ENCODE measurements around the gene RBM23. TPM values are rescaled to one million over a fixed set of nuclear protein-coding genes. Genes with fewer than 3 reads are reported as not detected.
"Not testable (repeated sequence)": the region's sequence is repeated elsewhere in the genome, so short reads cannot be mapped to it uniquely, and the experiment has no call there.

Gene RBM23
- polyA plus RNA-seq, 1 of the 3 experiments (the other 2 are of a cell fraction): 65.5 TPM

DNA sequence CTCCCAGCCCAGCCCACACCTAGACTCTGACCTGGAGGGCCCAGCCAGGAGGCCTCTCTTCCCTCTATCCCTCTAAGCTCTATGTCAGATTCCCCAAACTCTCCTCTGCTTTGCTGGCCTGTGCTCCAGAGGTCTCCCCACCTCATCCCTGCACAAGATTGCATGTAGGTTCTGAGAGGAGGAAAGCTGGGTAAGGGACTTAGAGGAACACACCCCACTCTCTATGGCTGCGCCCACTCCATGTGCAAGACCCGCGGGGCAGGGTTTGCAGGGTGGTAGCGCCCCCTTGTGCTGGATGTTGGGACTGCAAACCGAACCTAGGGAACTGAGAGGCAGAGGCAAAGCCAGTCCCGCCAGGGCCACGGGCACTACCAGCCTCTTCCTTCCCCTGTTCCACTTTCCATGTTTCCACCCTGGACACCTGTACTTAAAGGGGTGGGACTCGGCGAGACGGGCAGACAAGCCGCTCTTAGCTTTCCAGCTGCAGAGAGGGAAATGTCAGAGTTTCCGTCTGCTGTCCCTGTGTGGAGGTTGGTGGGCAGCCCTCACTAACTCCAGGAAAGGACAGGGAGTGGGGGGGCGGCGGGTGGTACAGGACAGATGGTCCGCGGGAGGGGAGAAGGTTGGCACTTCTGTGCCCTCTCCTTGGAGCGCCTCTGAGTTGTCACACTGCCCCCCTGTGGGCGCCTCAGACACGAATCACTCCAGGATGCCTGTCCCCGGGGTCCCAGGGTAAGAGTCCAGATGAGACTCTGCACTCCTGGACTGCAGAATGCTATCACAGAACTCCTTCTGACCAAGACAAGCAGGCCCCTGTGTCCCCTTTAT, 65.8 kb downstream of the RBM23 start:
- Histone ChIP-seq H4K20me1 (ENCODE audit: insufficient read depth) (no peaks in the 10 kb centered on the region), H2AFZ (ENCODE audit: low read depth) (peak overlapping the region; percentile 98), H3K36me3 (replicated peaks in 1 of 2; ENCODE audit: control insufficient read depth in 1 of 2, insufficient read depth in 2 of 2, low read length in 1 of 2) (no peaks in the 10 kb centered on the region), H3K27me3 (ENCODE audit: insufficient read depth) (no peaks in the 10 kb centered on the region), H3K79me2 (ENCODE audit: insufficient read depth) (no peaks in the 10 kb centered on the region), H3K4me2 (peak overlapping the region; percentile 98), H3K4me1 (ENCODE audit: control insufficient read depth in 1 of 2, insufficient read depth in 2 of 2, low read depth in 1 of 2, low read length in 1 of 2) (peaks cover 25 to 30% of the 10 kb centered on the region in 2 experiments), H3K9me3 (no peaks in the 10 kb centered on the region), H3K4me3 (ENCODE audit: low read depth in 2 of 2, low read length in 1 of 2) (peak overlapping the region; percentile 52 to 63), H3K9me2 (no peaks in the 10 kb centered on the region), H3K9ac (peak overlapping the region; percentile 67), H3K27ac (ENCODE audit: low read depth in 2 of 2, low read length in 1 of 2) (no peak overlapping the region; a peak in 1 of 4 replicates), H3F3A (replicated peaks; ENCODE audit: insufficient read depth) (peaks cover 14% of the 10 kb centered on the region)
- 0% methylated on average over 13 of the region's 20 CpGs for WGBS (ENCODE audit: low lambda C conversion rate)
- TF ChIP-seq YY1 (IDR thresholded peaks at IDR 0.05; ENCODE audit: low read depth): peak; percentile 49; the same call in 1 of the 2 replicates
- TF ChIP-seq SIN3A (IDR thresholded peaks at IDR 0.05; ENCODE audit: borderline replicate concordance, low read depth, low read length): peak; percentile 60; the same call in 1 of the 2 replicates
- TF ChIP-seq MXI1 (IDR thresholded peaks at IDR 0.05; ENCODE audit: low read depth, low read length): peak; percentile 78
- TF ChIP-seq FOXM1 (IDR thresholded peaks at IDR 0.05; ENCODE audit: low read depth): no peak
- no peak for TF ChIP-seq GABPA (IDR thresholded peaks at IDR 0.05; ENCODE audit: low read depth)
- peak; percentile 97 for TF ChIP-seq RAD21 (IDR thresholded peaks at IDR 0.05; ENCODE audit: low read length)
- peak; percentile 97 for TF ChIP-seq SMC3 (IDR thresholded peaks at IDR 0.05; ENCODE audit: low read depth, low read length)
- TF ChIP-seq, protein P1, sequence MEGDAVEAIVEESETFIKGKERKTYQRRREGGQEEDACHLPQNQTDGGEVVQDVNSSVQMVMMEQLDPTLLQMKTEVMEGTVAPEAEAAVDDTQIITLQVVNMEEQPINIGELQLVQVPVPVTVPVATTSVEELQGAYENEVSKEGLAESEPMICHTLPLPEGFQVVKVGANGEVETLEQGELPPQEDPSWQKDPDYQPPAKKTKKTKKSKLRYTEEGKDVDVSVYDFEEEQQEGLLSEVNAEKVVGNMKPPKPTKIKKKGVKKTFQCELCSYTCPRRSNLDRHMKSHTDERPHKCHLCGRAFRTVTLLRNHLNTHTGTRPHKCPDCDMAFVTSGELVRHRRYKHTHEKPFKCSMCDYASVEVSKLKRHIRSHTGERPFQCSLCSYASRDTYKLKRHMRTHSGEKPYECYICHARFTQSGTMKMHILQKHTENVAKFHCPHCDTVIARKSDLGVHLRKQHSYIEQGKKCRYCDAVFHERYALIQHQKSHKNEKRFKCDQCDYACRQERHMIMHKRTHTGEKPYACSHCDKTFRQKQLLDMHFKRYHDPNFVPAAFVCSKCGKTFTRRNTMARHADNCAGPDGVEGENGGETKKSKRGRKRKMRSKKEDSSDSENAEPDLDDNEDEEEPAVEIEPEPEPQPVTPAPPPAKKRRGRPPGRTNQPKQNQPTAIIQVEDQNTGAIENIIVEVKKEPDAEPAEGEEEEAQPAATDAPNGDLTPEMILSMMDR (IDR thresholded peaks at IDR 0.05): peak; percentile 92
- no peak for TF ChIP-seq CHD2 (IDR thresholded peaks at IDR 0.05; ENCODE audit: low read length, partially characterized antibody)
- TF ChIP-seq NRF1 (IDR thresholded peaks at IDR 0.05; ENCODE audit: low read depth, low read length): 0 out of 2 replicates have a peak, but pooled peaks have one; percentile 30
- DNase-seq: peak; percentile 85
- ChIA-PET POLR2A (interaction anchor here (0.6 to 1.3 kb wide), 5 partner anchors 30 to 1806 kb away, joined by 3 to 7 read pairs (median 3); no protein-coding TSS in a partner anchor), CTCF (interaction anchor here (0.7 to 18.5 kb wide), 58 partner anchors 8 to 465 kb away, joined by 3 to 472 read pairs (median 5); partner anchors contain the start of genes HAUS4, LRP10, MMP14 and MRPL52)

DNA sequence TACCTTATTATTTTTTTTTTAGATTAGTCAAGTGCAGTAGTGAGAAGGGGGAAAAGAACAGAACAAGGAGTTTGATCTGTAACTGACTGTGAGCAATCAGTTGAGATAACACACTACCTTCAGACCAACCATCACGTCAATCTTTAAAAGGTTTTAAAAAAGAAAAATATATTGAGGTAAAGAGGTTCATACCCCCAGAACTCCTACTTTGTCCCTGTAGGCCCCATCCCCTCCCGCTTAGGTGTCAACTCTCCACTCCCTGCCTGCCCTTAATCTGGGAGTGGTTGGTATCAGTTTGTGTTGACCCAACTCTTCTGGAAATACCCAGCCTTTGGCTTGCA, 66.4 kb downstream of the RBM23 start:
- Histone ChIP-seq H3K27me3 (ENCODE audit: insufficient read depth) (no peaks in the 10 kb centered on the region), H3K4me2 (no peak overlapping the region), H3K27ac (ENCODE audit: low read depth in 2 of 2, low read length in 1 of 2) (peak overlapping the region in 1 of 2 experiments; percentile 90; a peak in 1 of 4 replicates), H3K4me1 (ENCODE audit: control insufficient read depth in 1 of 2, insufficient read depth in 2 of 2, low read depth in 1 of 2, low read length in 1 of 2) (peaks cover 31 to 36% of the 10 kb centered on the region in 2 experiments), H3K4me3 (ENCODE audit: low read depth in 2 of 2, low read length in 1 of 2) (no peak overlapping the region), H3K79me2 (ENCODE audit: insufficient read depth) (no peaks in the 10 kb centered on the region), H3K9ac (no peak overlapping the region), H3K9me2 (no peaks in the 10 kb centered on the region), H2AFZ (ENCODE audit: low read depth) (peak overlapping the region; percentile 98), H3K9me3 (no peaks in the 10 kb centered on the region), H3F3A (replicated peaks; ENCODE audit: insufficient read depth) (peaks cover 18% of the 10 kb centered on the region), H3K36me3 (replicated peaks in 1 of 2; ENCODE audit: control insufficient read depth in 1 of 2, insufficient read depth in 2 of 2, low read length in 1 of 2) (no peaks in the 10 kb centered on the region), H4K20me1 (ENCODE audit: insufficient read depth) (no peaks in the 10 kb centered on the region)
- 94% methylated on average over 2 of the region's 2 CpGs for whole genome bisulfite sequencing (ENCODE audit: low lambda C conversion rate)
- ChIA-PET CTCF (interaction anchor here (0.7 to 18.5 kb wide), 51 partner anchors 9 to 464 kb away, joined by 3 to 472 read pairs (median 5); partner anchors contain the start of genes LRP10, MMP14, MRPL52 and OXA1L), POLR2A (interaction anchor here (1.1 to 1.3 kb wide), 2 partner anchors 30 to 85 kb away, joined by 3 to 7 read pairs; no protein-coding TSS in a partner anchor)
- DNase-seq: no peak
- TF ChIP-seq SMC3 (IDR thresholded peaks at IDR 0.05; ENCODE audit: low read depth, low read length) (no peak), POLR2AphosphoS5 (IDR thresholded peaks at IDR 0.05; ENCODE audit: low read depth, low read length) (no peak), GATA2 (CRISPR knock-in tag; IDR thresholded peaks at IDR 0.05) (no peak)

DNA sequence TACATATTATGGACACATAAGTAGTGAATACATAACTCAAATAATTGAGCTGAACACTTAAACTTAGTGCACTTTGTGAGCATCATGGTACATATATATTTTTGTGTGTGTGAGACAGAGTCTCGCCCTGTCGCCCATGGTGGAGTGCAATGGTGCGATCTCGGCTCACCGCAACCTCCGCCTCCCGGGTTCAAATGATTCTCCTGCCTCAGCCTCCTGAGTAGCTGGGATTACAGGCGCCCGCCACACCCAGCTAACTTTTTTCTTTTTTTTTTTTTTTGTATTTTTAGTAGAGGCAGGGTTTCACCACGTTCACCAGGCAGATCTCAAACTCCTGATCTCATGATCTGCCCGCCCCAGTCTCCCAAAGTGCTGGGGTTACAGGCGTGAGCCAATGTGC, 66.8 kb downstream of the RBM23 start:
- not testable (repeated sequence) for H3K9ac ChIP-seq; H4K20me1 ChIP-seq (ENCODE audit: insufficient read depth); H3K4me3 ChIP-seq (ENCODE audit: low read depth in 2 of 2, low read length in 1 of 2); H3K9me2 ChIP-seq; H3K27me3 ChIP-seq (ENCODE audit: insufficient read depth); H3K36me3 ChIP-seq (replicated peaks in 1 of 2; ENCODE audit: control insufficient read depth in 1 of 2, insufficient read depth in 2 of 2, low read length in 1 of 2); H3K4me2 ChIP-seq; DNase-seq; H3K79me2 ChIP-seq (ENCODE audit: insufficient read depth); H3K9me3 ChIP-seq
- Histone ChIP-seq H3F3A (replicated peaks; ENCODE audit: insufficient read depth) (peaks cover 18% of the 10 kb centered on the region), H2AFZ (ENCODE audit: low read depth) (peak overlapping the region; percentile 98; the same call in 1 of the 2 replicates), H3K27ac (ENCODE audit: low read depth in 2 of 2, low read length in 1 of 2) (peak overlapping the region in 1 of 2 experiments; percentile 90; a peak in 2 of 4 replicates), H3K4me1 (ENCODE audit: control insufficient read depth in 1 of 2, insufficient read depth in 2 of 2, low read depth in 1 of 2, low read length in 1 of 2) (peaks cover 31 to 36% of the 10 kb centered on the region in 2 experiments)
- ChIA-PET POLR2A (interaction anchor here (0.6 to 1.1 kb wide), 2 partner anchors 29 to 157 kb away, joined by 5 to 7 read pairs; no protein-coding TSS in a partner anchor), CTCF (interaction anchor here (0.7 to 18.5 kb wide), 39 partner anchors 11 to 464 kb away, joined by 3 to 472 read pairs (median 5); partner anchors contain the start of genes LRP10, MMP14, MRPL52 and OXA1L)
- WGBS (ENCODE audit: low lambda C conversion rate): 85% methylated on average over 12 of the region's 12 CpGs
